CD4-positive, alpha-beta T cell treated with Interferon gamma for 1 hour (primary cell): Measurements from ENCODE around the gene AP2B1.
"Not testable (repeated sequence)": the region's sequence is repeated elsewhere in the genome, so short reads cannot be mapped to it uniquely, and the experiment has no call there.

Experiments used
- DNase-seq: peaks from one replicate; pipeline ENCODE4 v3.0.0-alpha.2; 2020

AP2B1 gene

GRCh38 chr17:35587074-35587961, at the start of gene AP2B1:
Gene AP2B1, plus strand, starts transcription at chr17:35587322. Its CDS starts 6,709 bp downstream, at chr17:35594031.
- DNase-seq = peak; percentile 97

DNA sequence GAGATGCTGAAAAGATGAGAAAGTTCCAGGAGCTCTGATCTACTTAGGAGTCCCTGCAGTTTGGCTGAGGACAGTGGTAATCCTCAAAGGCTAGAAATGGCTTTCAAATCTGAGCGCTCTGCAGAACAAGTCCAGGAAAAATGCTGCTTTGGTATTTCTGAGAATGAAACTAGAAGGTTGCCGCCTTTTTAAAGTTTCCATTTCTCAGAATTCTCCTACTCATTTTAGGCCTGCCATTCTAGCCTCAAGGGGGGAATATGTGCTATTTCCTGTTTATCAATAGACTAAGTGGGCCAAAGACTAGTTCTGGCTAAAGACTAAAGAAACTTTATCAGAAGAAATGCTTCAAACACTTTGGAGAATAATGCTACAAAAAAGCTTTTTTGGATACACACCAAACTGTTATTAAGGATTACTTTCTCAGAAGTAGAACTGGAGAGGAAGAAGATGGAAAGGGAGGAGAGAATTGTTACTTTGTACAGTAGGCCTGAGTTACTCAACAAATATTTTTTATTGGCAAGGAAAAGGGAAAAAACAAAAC, 49.5 kb upstream of the AP2B1 start, which contains the start of gene SLFN12L:
Gene SLFN12L (minus strand): TSS at position 78 of the 541 bp plus-strand sequence. CDS start 15,314 bp downstream, outside the sequence.
- DNase-seq = peak; percentile 18

DNA sequence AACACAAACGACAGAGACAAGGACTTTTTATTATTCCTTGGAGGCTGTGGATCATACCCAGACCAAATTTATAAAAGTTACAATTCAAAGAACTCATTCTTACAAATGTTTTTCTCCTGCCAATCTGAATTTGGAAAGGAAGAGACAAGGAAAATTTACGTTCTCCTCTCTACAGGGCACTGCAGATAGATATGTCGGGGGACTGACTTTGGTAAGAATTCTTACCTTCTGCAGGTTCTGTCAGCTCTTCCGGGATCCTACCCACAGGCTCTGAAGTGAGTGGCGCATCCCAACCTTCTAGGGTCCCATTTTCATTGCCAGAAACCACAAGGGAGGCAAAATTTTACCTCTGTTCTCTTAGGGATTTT, 47.5 kb upstream of the AP2B1 start:
- no peak for DNase-seq

- DNase-seq = peak; percentile 57
Observed at GRCh38 chr17:35540589-35541404, 46.3 kb upstream of the AP2B1 start.

GRCh38 chr17:35541434-35541833, 45.7 kb upstream of the AP2B1 start:
- DNase-seq = no peak

DNA sequence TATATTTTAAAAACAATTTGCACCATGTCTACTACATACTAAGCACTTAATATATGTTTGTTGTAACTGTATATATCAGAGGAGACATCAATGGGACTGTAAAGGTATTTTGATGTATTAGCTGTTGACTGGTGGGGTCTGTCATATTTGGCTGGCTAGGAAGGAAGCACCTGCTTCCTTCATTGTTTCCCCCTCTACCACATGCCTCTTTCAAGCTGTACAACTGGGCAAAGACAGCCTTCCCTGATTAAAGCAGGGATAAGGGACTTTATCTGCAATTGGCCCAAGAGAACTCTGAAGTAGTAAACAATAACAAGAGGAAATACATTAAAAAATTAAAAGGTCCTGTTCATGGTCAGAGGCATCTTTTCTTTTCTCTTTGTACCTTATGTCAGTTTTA, 44.1 kb upstream of the AP2B1 start:
- no peak for DNase-seq

DNA sequence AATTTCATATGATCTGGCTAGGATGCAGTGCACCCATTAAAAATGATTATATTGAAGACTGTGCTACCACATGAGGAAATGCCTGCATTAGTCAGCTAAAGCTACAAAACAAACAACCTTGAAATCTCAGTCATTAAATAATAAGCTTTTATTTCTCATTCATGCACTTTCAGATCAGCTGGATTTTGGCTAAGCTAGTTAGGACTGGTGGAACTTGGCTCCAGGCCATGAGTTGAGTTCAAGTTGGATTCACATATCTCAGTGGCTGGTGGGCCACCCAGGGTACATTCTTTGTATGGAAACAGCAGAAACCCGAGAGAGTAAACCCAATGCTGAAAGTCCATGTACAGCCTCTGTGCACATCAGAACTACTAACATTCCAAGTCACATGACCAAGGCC, 43.3 kb upstream of the AP2B1 start:
- DNase-seq = no peak

DNA sequence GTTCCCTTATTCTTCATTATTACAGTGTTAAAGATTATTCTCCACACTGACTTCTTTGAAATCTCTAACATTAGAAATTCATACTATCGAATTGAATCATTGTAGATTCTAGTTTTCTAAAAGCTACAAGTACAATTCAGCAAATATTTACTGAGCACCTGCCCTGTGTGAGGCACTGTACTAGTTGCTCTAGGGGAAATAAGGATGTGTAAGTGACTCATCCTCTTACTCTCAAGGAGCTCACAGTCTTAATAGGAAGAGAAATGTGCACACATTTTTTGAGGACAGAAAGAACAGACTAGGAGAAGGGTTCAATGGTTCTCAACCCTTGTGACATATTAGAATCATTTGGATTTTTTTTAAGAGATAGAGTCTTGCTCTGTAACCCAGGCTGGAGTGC, 42.0 kb upstream of the AP2B1 start:
- no peak for DNase-seq

- DNase-seq = no peak
Observed at GRCh38 chr17:35546487-35546886, 40.6 kb upstream of the AP2B1 start.

GRCh38 chr17:35548208-35548810, 38.8 kb upstream of the AP2B1 start:
- no peak for DNase-seq

- no peak for DNase-seq
Observed at GRCh38 chr17:35548978-35549377, 38.1 kb upstream of the AP2B1 start.

GRCh38 chr17:35553310-35553709, 33.8 kb upstream of the AP2B1 start:
- no peak for DNase-seq

DNA sequence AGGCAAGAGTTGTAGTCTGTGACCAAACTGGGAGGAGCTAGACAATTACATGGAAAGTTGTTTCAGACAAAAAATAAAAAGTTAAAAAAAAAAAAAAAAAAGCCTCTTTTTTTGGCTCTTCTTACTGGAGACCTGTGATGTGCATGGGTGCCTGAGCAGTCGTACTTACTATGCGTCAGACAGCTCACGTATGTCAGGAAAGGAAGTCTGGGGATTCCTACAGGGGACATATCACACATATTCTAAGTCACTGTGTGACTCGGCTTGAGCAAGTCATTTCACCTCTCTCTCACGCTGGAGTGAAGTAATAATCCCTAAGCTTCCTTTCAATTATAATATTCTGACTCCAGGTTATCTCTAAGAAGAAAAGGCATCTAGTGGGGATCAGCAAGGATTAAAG, 32.5 kb upstream of the AP2B1 start:
- DNase-seq = no peak

- no peak for DNase-seq
Observed at GRCh38 chr17:35555691-35556090, 31.4 kb upstream of the AP2B1 start.

DNA sequence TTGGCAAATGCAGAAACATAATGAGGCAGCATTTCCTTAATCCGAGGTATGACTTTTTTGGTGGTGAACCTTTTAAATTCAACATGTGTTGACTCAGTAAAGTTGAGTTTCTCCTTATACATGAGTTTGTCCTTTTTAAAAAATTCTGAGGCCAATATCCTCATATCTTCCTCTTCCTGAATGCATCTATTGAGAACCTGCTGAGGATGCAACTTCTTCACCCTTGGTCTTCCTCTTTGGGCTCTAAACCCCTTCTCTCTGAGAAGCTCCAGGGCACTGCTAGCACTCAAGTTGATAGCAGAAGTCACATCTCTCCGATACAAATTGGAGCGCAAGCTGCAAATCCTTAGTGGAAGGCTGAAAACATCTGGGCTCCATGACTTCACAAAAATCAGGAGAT, 29.8 kb upstream of the AP2B1 start:
- DNase-seq = no peak

GRCh38 chr17:35559495-35560210, 27.5 kb upstream of the AP2B1 start:
- no peak for DNase-seq

DNA sequence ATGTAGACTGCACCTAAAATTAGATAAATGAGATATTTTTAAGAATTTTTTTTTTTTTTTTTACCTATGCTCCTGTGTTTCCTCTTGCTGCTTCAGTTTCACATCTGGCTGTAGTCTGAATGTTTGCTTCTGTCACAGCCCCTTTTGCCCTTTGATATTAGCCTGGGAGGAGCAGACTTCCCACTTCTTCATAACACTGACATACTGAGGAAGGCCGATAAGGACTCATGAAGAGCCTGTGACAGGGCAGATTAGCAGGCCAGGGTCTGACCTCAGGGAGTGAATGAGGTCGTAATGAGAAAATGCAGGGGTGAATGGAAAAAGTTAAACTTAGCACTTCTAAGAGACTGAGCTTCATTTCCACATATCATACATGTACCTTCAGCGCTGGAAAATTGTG, 26.4 kb upstream of the AP2B1 start, which contains the start of gene SLFN14:
Gene SLFN14 (minus strand): TSS at position 117 of the 400 bp plus-strand sequence. CDS start 2,757 bp downstream, outside the sequence.
- no peak for DNase-seq

DNA sequence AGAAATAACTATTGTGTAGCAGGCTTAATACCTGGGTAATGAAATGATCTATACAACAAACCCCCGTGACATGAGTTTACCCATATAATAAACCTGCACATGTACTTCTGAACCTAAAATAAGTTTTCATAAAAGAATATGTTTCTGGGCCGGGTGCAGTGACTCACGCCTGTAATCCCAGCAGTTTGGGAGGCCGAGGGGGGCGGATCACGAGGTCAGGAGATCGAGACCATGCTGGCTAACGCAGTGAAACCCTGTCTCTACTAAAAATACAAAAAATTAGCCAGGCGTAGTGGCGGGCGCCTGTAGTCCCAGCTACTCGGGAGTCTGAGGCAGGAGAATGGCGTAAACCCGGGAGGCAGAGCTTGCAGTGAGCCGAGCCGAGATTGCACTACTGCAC, 23.9 kb upstream of the AP2B1 start:
- DNase-seq = not testable (repeated sequence)

- no peak for DNase-seq
Observed at GRCh38 chr17:35566968-35567367, 20.2 kb upstream of the AP2B1 start.

DNA sequence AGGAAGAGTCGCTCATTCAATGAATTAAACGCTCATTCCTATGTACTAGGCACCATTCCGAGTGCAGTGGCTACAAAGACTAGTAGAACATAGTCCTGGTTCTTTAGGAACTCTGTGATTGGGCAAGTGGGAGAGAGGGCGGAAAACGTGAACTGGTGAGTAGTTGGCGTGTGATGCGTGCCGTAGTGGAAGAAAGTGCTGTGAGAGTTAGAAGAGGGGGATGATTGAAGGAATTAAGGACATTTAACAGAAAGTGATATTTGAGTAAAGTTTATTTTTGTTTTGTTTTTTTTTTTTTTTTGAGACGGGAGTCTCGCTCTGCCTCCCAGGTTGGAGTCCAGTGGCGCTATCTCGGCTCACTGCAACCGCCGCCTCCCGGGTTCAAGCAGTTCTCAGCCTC, 18.6 kb upstream of the AP2B1 start:
- DNase-seq = no peak

DNA sequence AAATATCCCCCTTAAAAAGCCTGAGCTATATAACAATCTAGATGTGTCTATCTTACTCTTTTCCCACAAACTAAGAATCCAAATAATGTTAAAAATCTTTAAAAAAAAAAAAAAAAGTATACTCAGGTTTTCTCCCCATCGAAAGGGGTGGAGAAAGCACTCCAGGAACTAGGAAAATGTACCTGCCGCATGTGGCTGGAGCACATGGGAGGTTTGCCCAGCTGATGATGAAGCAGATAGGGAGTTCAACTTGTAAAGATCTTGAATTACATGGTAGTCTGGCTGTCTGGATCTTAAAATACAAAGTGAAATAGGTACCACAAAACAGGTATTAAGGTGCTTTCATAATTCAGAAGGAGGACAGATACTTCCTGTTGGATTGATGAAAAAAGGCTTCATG, 17.7 kb upstream of the AP2B1 start:
- DNase-seq = no peak

DNA sequence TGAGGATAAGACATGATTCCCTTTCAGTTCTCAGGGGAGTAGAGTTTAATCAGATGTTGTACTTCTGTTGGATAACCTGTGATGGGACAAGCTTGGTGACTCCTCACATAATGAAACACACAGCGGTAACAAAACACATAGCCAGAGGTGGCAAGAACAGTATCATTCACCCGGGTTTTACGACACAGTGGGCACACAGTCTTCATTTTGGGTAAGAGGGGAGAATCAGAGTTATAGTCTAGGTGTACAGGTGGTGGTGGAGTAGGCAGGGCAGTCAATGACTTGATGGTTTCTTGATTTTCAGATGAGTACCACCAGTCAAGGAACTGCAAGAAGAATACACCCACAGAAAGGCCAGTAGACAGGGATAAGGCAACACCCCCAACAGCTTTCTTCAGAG, 11.4 kb upstream of the AP2B1 start:
- DNase-seq = no peak
